K562 (cell line): Measurements from ENCODE around the gene PMM1. TPM values are rescaled to one million over a fixed set of nuclear protein-coding genes. Genes with fewer than 3 reads are reported as not detected.

Experiments
- COPS2 ChIP-seq: fragments of 450-650 bp; conservative IDR thresholded peaks from 2 replicates; pipeline ENCODE4 v1.6.1; 2016; ENCODE audit warnings: mild to moderate bottlenecking, moderate library complexity
- DMBX1 ChIP-seq: fragments of 250-450 bp; sonication (Bioruptor Pico); IDR thresholded peaks from 2 replicates; pipeline ENCODE4 v1.8.0; 2022; ENCODE audit warnings: inconsistent platforms, mild to moderate bottlenecking, moderate library complexity, borderline replicate concordance
- EHMT2 ChIP-seq: fragments of 450-650 bp; IDR thresholded peaks from 2 replicates; pipeline ENCODE4 v1.6.1; 2018; ENCODE audit warnings: antibody characterized with exemption
- ELF2 ChIP-seq: fragments of 250-450 bp; sonication (Bioruptor Pico); IDR thresholded peaks from 2 replicates; pipeline ENCODE4 v1.5.0; 2021; ENCODE audit warnings: mild to moderate bottlenecking
- HMGN3 ChIP-seq: IDR thresholded peaks from 2 replicates; pipeline ENCODE4 v1.6.1; 2011; ENCODE audit warnings: borderline replicate concordance, low read depth, mild to moderate bottlenecking, mixed read lengths, low read length; ENCODE audit not compliant: insufficient read length; ENCODE audit errors: extremely low read depth
- KAT7 ChIP-seq: sonication (generic); formaldehyde crosslinking; IDR thresholded peaks from 2 replicates; pipeline ENCODE4 v1.8.0; 2022; ENCODE audit warnings: missing genetic modification reagents, mild to moderate bottlenecking, borderline replicate concordance
- KLF1 ChIP-seq: fragments of 450-650 bp; IDR thresholded peaks from 2 replicates; pipeline ENCODE4 v1.6.1; 2016; ENCODE audit warnings: missing genetic modification characterization, missing compliant biosample characterization
- MTA2 ChIP-seq: fragments of 450-650 bp; IDR thresholded peaks from 2 replicates; pipeline ENCODE4 v1.6.1; 2016; ENCODE audit warnings: low read depth
- NFE2L1 ChIP-seq: fragments of 450-650 bp; IDR thresholded peaks from 2 replicates; pipeline ENCODE4 v1.6.1; 2016; ENCODE audit warnings: missing genetic modification characterization, low read depth, mild to moderate bottlenecking, missing compliant biosample characterization, moderate library complexity, borderline replicate concordance
- POLR2AphosphoS5 ChIP-seq: IDR thresholded peaks from 2 replicates; pipeline ENCODE4 v1.6.1; 2011; ENCODE audit warnings: mild to moderate bottlenecking, low read depth, low read length, moderate library complexity; ENCODE audit not compliant: control insufficient read depth, insufficient read depth
- SP1 ChIP-seq: sonication (generic); formaldehyde crosslinking; IDR thresholded peaks from 2 replicates; pipeline ENCODE4 v1.8.1; 2022; ENCODE audit warnings: mild to moderate bottlenecking, missing genetic modification reagents
- SRSF1 ChIP-seq: fragments of 200-400 bp; formaldehyde crosslinking; IDR thresholded peaks from 2 replicates; pipeline ENCODE4 v1.6.1; 2017; ENCODE audit warnings: mild to moderate bottlenecking, low read depth, low read length, moderate library complexity
- SRSF7 ChIP-seq: fragments of 200-400 bp; formaldehyde crosslinking; optimal IDR thresholded peaks from 2 replicates; pipeline ENCODE3; 2017; ENCODE audit warnings: mild to moderate bottlenecking, low read depth, low read length
- TEAD2 ChIP-seq: fragments of 450-650 bp; IDR thresholded peaks from 2 replicates; pipeline ENCODE4 v1.6.1; 2016; ENCODE audit warnings: missing genetic modification characterization, control low read depth, missing compliant biosample characterization
- polyA plus RNA-seq, 8 experiments: library from polyadenylated mRNA; depleted of rRNA in 4 of 8; stranded (reverse) in 5 of 8; unstranded in 3 of 8; fragments of >200 nt; fragmentation: Nextera tagmentation in 2 of 8; fragmentation: Illumina TruSeq in 1 of 8; extraction: Ambion mirVana in 2 of 8; extraction: Trizol in 1 of 8; gene quantifications; 2 replicates each; pipeline versions ENCODE4 v1.2.1 to v1.2.3, GENCODE V29; 2011 to 2014; ENCODE audit warnings: inconsistent platforms in 1 of 8, missing spikeins in 1 of 8
- total RNA-seq, 7 experiments: library from RNA; depleted of rRNA in 6 of 7; stranded (reverse); fragments of >200 nt in 6 of 7; fragmentation: Illumina TruSeq in 2 of 7; extraction: Trizol in 2 of 7; gene quantifications; 2 replicates each; pipeline versions ENCODE4 v1.2.1 to v1.2.3, GENCODE V29; 2011 to 2021; ENCODE audit warnings: low replicate concordance in 1 of 7
- TF ChIP-seq, protein P1 (sequence below): fragments of 200-600 bp; sonication (generic); IDR thresholded peaks from one replicate; pipeline ENCODE4 v1.6.1; 2012; ENCODE audit warnings: mild to moderate bottlenecking, low read depth, low read length, inconsistent platforms
- TF ChIP-seq, protein P2 (sequence below): IDR thresholded peaks from 2 replicates; pipeline ENCODE4 v1.6.1; 2014; ENCODE audit warnings: antibody characterized with exemption

The PMM1 gene
- total and polyA plus RNA-seq, 9 of the 15 experiments (the other 6 are each of a cell fraction or from before 2014, with no cell fraction given) = 10.2 to 31.7 (median 20.3) TPM

DNA sequence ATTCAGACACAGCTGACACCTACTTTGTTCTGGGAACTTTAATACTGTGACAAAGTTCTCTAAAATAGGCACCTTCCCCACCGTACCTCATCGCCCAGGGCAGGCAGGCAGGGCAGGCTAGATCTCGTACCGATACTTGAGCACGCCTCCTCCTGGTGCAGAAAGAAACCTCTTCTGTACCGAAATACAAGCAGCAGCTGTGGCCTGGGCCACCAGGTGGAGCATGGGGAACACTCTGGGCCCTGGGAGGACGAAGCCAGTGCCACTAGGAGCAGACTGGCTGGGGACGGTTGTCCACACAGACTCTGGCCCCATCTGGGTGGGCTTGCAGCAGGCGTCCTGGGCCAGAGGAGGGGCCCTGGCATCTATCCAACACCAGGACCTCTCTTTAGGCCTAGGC, 12.8 kb downstream of the PMM1 start (continued):
- TF ChIP-seq, protein P1, sequence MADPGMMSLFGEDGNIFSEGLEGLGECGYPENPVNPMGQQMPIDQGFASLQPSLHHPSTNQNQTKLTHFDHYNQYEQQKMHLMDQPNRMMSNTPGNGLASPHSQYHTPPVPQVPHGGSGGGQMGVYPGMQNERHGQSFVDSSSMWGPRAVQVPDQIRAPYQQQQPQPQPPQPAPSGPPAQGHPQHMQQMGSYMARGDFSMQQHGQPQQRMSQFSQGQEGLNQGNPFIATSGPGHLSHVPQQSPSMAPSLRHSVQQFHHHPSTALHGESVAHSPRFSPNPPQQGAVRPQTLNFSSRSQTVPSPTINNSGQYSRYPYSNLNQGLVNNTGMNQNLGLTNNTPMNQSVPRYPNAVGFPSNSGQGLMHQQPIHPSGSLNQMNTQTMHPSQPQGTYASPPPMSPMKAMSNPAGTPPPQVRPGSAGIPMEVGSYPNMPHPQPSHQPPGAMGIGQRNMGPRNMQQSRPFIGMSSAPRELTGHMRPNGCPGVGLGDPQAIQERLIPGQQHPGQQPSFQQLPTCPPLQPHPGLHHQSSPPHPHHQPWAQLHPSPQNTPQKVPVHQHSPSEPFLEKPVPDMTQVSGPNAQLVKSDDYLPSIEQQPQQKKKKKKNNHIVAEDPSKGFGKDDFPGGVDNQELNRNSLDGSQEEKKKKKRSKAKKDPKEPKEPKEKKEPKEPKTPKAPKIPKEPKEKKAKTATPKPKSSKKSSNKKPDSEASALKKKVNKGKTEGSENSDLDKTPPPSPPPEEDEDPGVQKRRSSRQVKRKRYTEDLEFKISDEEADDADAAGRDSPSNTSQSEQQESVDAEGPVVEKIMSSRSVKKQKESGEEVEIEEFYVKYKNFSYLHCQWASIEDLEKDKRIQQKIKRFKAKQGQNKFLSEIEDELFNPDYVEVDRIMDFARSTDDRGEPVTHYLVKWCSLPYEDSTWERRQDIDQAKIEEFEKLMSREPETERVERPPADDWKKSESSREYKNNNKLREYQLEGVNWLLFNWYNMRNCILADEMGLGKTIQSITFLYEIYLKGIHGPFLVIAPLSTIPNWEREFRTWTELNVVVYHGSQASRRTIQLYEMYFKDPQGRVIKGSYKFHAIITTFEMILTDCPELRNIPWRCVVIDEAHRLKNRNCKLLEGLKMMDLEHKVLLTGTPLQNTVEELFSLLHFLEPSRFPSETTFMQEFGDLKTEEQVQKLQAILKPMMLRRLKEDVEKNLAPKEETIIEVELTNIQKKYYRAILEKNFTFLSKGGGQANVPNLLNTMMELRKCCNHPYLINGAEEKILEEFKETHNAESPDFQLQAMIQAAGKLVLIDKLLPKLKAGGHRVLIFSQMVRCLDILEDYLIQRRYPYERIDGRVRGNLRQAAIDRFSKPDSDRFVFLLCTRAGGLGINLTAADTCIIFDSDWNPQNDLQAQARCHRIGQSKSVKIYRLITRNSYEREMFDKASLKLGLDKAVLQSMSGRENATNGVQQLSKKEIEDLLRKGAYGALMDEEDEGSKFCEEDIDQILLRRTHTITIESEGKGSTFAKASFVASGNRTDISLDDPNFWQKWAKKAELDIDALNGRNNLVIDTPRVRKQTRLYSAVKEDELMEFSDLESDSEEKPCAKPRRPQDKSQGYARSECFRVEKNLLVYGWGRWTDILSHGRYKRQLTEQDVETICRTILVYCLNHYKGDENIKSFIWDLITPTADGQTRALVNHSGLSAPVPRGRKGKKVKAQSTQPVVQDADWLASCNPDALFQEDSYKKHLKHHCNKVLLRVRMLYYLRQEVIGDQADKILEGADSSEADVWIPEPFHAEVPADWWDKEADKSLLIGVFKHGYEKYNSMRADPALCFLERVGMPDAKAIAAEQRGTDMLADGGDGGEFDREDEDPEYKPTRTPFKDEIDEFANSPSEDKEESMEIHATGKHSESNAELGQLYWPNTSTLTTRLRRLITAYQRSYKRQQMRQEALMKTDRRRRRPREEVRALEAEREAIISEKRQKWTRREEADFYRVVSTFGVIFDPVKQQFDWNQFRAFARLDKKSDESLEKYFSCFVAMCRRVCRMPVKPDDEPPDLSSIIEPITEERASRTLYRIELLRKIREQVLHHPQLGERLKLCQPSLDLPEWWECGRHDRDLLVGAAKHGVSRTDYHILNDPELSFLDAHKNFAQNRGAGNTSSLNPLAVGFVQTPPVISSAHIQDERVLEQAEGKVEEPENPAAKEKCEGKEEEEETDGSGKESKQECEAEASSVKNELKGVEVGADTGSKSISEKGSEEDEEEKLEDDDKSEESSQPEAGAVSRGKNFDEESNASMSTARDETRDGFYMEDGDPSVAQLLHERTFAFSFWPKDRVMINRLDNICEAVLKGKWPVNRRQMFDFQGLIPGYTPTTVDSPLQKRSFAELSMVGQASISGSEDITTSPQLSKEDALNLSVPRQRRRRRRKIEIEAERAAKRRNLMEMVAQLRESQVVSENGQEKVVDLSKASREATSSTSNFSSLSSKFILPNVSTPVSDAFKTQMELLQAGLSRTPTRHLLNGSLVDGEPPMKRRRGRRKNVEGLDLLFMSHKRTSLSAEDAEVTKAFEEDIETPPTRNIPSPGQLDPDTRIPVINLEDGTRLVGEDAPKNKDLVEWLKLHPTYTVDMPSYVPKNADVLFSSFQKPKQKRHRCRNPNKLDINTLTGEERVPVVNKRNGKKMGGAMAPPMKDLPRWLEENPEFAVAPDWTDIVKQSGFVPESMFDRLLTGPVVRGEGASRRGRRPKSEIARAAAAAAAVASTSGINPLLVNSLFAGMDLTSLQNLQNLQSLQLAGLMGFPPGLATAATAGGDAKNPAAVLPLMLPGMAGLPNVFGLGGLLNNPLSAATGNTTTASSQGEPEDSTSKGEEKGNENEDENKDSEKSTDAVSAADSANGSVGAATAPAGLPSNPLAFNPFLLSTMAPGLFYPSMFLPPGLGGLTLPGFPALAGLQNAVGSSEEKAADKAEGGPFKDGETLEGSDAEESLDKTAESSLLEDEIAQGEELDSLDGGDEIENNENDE = no peak
- TF ChIP-seq DMBX1 (CRISPR knock-in tag) (no peak), COPS2 (no peak), EHMT2 (no peak), SRSF1 (no peak), NFE2L1 (tag) (no peak), TEAD2 (tag) (no peak), ELF2 (CRISPR knock-in tag) (no peak), HMGN3 (no peak), KAT7 (CRISPR knock-in tag) (no peak), MTA2 (no peak), SP1 (CRISPR knock-in tag) (peak; percentile 50; the same call in 1 of the 2 replicates), POLR2AphosphoS5 (no peak), KLF1 (tag) (no peak), SRSF7 (no peak)
- TF ChIP-seq, protein P2, sequence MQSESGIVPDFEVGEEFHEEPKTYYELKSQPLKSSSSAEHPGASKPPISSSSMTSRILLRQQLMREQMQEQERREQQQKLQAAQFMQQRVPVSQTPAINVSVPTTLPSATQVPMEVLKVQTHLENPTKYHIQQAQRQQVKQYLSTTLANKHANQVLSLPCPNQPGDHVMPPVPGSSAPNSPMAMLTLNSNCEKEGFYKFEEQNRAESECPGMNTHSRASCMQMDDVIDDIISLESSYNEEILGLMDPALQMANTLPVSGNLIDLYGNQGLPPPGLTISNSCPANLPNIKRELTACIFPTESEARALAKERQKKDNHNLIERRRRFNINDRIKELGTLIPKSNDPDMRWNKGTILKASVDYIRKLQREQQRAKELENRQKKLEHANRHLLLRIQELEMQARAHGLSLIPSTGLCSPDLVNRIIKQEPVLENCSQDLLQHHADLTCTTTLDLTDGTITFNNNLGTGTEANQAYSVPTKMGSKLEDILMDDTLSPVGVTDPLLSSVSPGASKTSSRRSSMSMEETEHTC = no peak
